Natural killer cell (primary cell): ENCODE measurements around the gene FLVCR2. TPM values are rescaled to one million over a fixed set of nuclear protein-coding genes. Genes with fewer than 3 reads are reported as not detected.
A peak's percentile ranks its signal among the peaks of the same experiment; 100 is the strongest.

Experiments used
- ATAC-seq, 3 donors: fragments of 150-1000 bp in 2 of 3; fragments of 200-7000 bp in 1 of 3; cut with Tn5 transposase; 1 replicate in 1 of 3; 2 replicates in 2 of 3; pipeline ENCODE4 v1.10.0; 2021; ENCODE audit warnings: mild to moderate bottlenecking in 2 of 3, moderate library complexity in 2 of 3
- DNase-seq, 2 donors: peaks; one replicate each; pipeline versions ENCODE4 v3.0.0 to v3.0.0-alpha.2; 2013 to 2021; ENCODE audit warnings: mixed read lengths in 1 of 2
- H3K27ac ChIP-seq: one replicate; pipeline ENCODE4 v1.5.1; 2013; ENCODE audit warnings: mild to moderate bottlenecking, low read length
- H3K27me3 ChIP-seq: one replicate; pipeline ENCODE4 v1.6.1; 2013; ENCODE audit warnings: low read length; ENCODE audit not compliant: control insufficient read depth, insufficient read depth
- H3K36me3 ChIP-seq: one replicate; pipeline ENCODE4 v1.6.1; 2013; ENCODE audit warnings: low read length; ENCODE audit not compliant: control insufficient read depth, insufficient read depth
- H3K4me1 ChIP-seq: one replicate; pipeline ENCODE4 v1.6.1; 2013; ENCODE audit warnings: low read length; ENCODE audit not compliant: control insufficient read depth, insufficient read depth
- H3K4me3 ChIP-seq: one replicate; pipeline ENCODE4 v1.5.1; 2013; ENCODE audit warnings: low read length
- H3K9me3 ChIP-seq: one replicate; pipeline ENCODE4 v1.6.1; 2013; ENCODE audit warnings: low read length; ENCODE audit not compliant: control insufficient read depth, insufficient read depth
- H3K27ac Mint-ChIP-seq, 2 donors: one replicate each; pipeline ENCODE4 v1.8.0; 2022; ENCODE audit warnings: mild to moderate bottlenecking in 2 of 2, mixed read lengths in 2 of 2, moderate library complexity in 1 of 2
- H3K27me3 Mint-ChIP-seq, 2 donors: one replicate each; pipeline ENCODE4 v1.8.0; 2022; ENCODE audit warnings: low read depth in 2 of 2, mixed read lengths in 2 of 2
- H3K36me3 Mint-ChIP-seq: one replicate; pipeline ENCODE4 v1.8.0; 2022; ENCODE audit warnings: mixed read lengths
- H3K4me1 Mint-ChIP-seq, 2 donors: one replicate each; pipeline ENCODE4 v1.8.0; 2022; ENCODE audit warnings: mixed read lengths in 2 of 2
- H3K4me3 Mint-ChIP-seq: one replicate; pipeline ENCODE4 v1.8.0; 2022; ENCODE audit warnings: mild to moderate bottlenecking, moderate library complexity, mixed read lengths
- H3K9me3 Mint-ChIP-seq, 2 donors: one replicate each; pipeline ENCODE4 v1.8.0; 2022; ENCODE audit warnings: mixed read lengths in 2 of 2
- CTCF ChIP-seq: fragments of 200-600 bp; IDR thresholded peaks from one replicate; pipeline ENCODE4 v1.8.0; 2022; ENCODE audit warnings: antibody characterized with exemption
- WGBS: methylation state at CpG from one replicate; pipeline ENCODE4 v1.1.7; 2013; ENCODE audit warnings: missing lambda C conversion rate; ENCODE audit not compliant: insufficient coverage; 5-methylcytosine and 5-hydroxymethylcytosine counted together
- intact Hi-C: fragments of 100-400 bp; cut with micrococcal nuclease; formaldehyde crosslinking; loops from one replicate; pipeline ENCODE4 v1.14.2; 2022
- total RNA-seq, 4 donors: library from RNA; stranded (reverse); fragments of 120-200 nt in 1 of 4; gene quantifications; one replicate each; pipeline versions ENCODE4 v1.2.3 to v1.2.4, GENCODE V29; 2013 to 2022

FLVCR2 gene
- total RNA-seq, 3 donors from 2014 or later (not counting 1 experiment from before 2014, with no cell fraction given), result 1.4 to 4.8 (median 2.1) TPM

GRCh38 chr14:75614179-75614578 is 35.8 kb downstream of the FLVCR2 start:
- no peak overlapping the region for H3K4me3 ChIP-seq
- ATAC-seq (no peak), DNase-seq (no peak)
- WGBS, result 69% methylated on average over 4 of the region's 4 CpGs
- TF ChIP-seq CTCF, result no peak
- Mint-ChIP-seq H3K27me3 (no peaks in the 10 kb centered on the region), H3K27ac (peak overlapping the region in 1 of 2 donors; percentile 1), H3K4me3 (no peak overlapping the region), H3K9me3 (no peaks in the 10 kb centered on the region), H3K36me3 (no peaks in the 10 kb centered on the region), H3K4me1 (no peaks in the 10 kb centered on the region)
- H3K4me1 ChIP-seq, result peaks cover 8% of the 10 kb centered on the region
- intact Hi-C loops, result no loop called here
- no peaks in the 10 kb centered on the region for H3K27me3 ChIP-seq
- H3K27ac ChIP-seq, result no peak overlapping the region
- no peaks in the 10 kb centered on the region for H3K9me3 ChIP-seq
- H3K36me3 ChIP-seq, result no peaks in the 10 kb centered on the region

- TF ChIP-seq CTCF, result no peak
Measured at GRCh38 chr14:75615200-75615599, 36.8 kb downstream of the FLVCR2 start.

GRCh38 chr14:75619548-75619947 is 41.1 kb downstream of the FLVCR2 start:
- H3K27ac ChIP-seq, result no peak overlapping the region
- TF ChIP-seq CTCF, result no peak
- no peak overlapping the region for H3K27ac Mint-ChIP-seq

More at GRCh38 chr14:75615200-75615599, 36.8 kb downstream of the FLVCR2 start:
- Mint-ChIP-seq H3K27ac (no peak overlapping the region), H3K36me3 (no peaks in the 10 kb centered on the region), H3K27me3 (no peaks in the 10 kb centered on the region), H3K9me3 (no peaks in the 10 kb centered on the region), H3K4me3 (no peak overlapping the region), H3K4me1 (no peaks in the 10 kb centered on the region)
- Histone ChIP-seq H3K9me3 (no peaks in the 10 kb centered on the region), H3K27ac (peak overlapping the region; percentile 27), H3K27me3 (no peaks in the 10 kb centered on the region), H3K4me1 (peaks cover 8% of the 10 kb centered on the region), H3K4me3 (no peak overlapping the region), H3K36me3 (no peaks in the 10 kb centered on the region)
- WGBS, result 33% methylated on average over 4 of the region's 4 CpGs
- ATAC-seq (peak; percentile 55 to 66 (median 60)), DNase-seq (peak in 1 of 2 donors; percentile 6)
- intact Hi-C loops, result no loop called here

GRCh38 chr14:75625034-75625433 is 46.6 kb downstream of the FLVCR2 start:
- no peaks in the 10 kb centered on the region for H3K4me1 Mint-ChIP-seq
- Histone ChIP-seq H3K4me1 (no peaks in the 10 kb centered on the region), H3K9me3 (no peaks in the 10 kb centered on the region), H3K27ac (no peak overlapping the region), H3K4me3 (no peak overlapping the region), H3K36me3 (no peaks in the 10 kb centered on the region), H3K27me3 (no peaks in the 10 kb centered on the region)
- no peak overlapping the region for H3K4me3 Mint-ChIP-seq
- H3K27me3 Mint-ChIP-seq, result no peaks in the 10 kb centered on the region
- H3K36me3 Mint-ChIP-seq, result no peaks in the 10 kb centered on the region
- 100% methylated on average over 3 of the region's 3 CpGs for WGBS
- H3K27ac Mint-ChIP-seq, result no peak overlapping the region
- no peak for TF ChIP-seq CTCF
- H3K9me3 Mint-ChIP-seq, result no peaks in the 10 kb centered on the region
- intact Hi-C loops, result no loop called here
- ATAC-seq, result no peak
- DNase-seq, result no peak

More at GRCh38 chr14:75619548-75619947, 41.1 kb downstream of the FLVCR2 start:
- DNase-seq (no peak), ATAC-seq (no peak)
- no peaks in the 10 kb centered on the region for H3K9me3 ChIP-seq
- no peaks in the 10 kb centered on the region for H3K27me3 ChIP-seq
- H3K27me3 Mint-ChIP-seq, result no peaks in the 10 kb centered on the region
- no peaks in the 10 kb centered on the region for H3K36me3 ChIP-seq
- no peak overlapping the region for H3K4me3 Mint-ChIP-seq
- no peaks in the 10 kb centered on the region for H3K9me3 Mint-ChIP-seq
- intact Hi-C loops, result no loop called here
- H3K4me1 Mint-ChIP-seq, result no peaks in the 10 kb centered on the region
- peaks cover 5% of the 10 kb centered on the region for H3K4me1 ChIP-seq
- H3K36me3 Mint-ChIP-seq, result no peaks in the 10 kb centered on the region
- H3K4me3 ChIP-seq, result no peak overlapping the region
- WGBS, result 82% methylated on average over 1 of the region's 1 CpG
